DMS 273 (cell line): ENCODE results near the gene MADCAM1.

ENCODE experiments used
- DNase-seq: peaks from one replicate; lab custom pipeline; 2025; ENCODE audit not compliant: unreplicated experiment; lab: John Stamatoyannopoulos, UW

Gene MADCAM1

GRCh38 chr19:488505-489417 lies 7.5 kb upstream of the MADCAM1 start:
- DNase-seq = peak; percentile 98

- no peak for DNase-seq
Measured at GRCh38 chr19:489418-490196, 6.7 kb upstream of the MADCAM1 start.

GRCh38 chr19:491146-491741 lies 5.0 kb upstream of the MADCAM1 start:
- DNase-seq = no peak

GRCh38 chr19:492091-492531 lies 4.2 kb upstream of the MADCAM1 start:
- no peak for DNase-seq

- no peak for DNase-seq
Measured at GRCh38 chr19:493391-494170, 2.7 kb upstream of the MADCAM1 start.

GRCh38 chr19:494171-495080 lies 1.9 kb upstream of the MADCAM1 start:
- no peak for DNase-seq

GRCh38 chr19:495081-495401 lies 1.2 kb upstream of the MADCAM1 start:
- DNase-seq = no peak

GRCh38 chr19:495402-496111 lies 729 bp upstream of the MADCAM1 start:
- DNase-seq = peak; percentile 94

- no peak for DNase-seq
Measured at GRCh38 chr19:496986-497385, 700 bp downstream of the MADCAM1 start.

GRCh38 chr19:497491-497868 lies 1.2 kb downstream of the MADCAM1 start:
- DNase-seq = no peak

- DNase-seq = peak; percentile 70
Measured at GRCh38 chr19:497869-498510, 1.7 kb downstream of the MADCAM1 start.

GRCh38 chr19:498511-498891 lies 2.2 kb downstream of the MADCAM1 start:
- no peak for DNase-seq

GRCh38 chr19:498977-499623 lies 2.8 kb downstream of the MADCAM1 start:
- no peak for DNase-seq

GRCh38 chr19:501646-502045 lies 5.4 kb downstream of the MADCAM1 start:
- DNase-seq = no peak

- no peak for DNase-seq
Measured at GRCh38 chr19:504616-505015, 8.3 kb downstream of the MADCAM1 start.

GRCh38 chr19:506404-507285 lies 10.4 kb downstream of the MADCAM1 start:
- DNase-seq = peak; percentile 100
